Sigmoid colon (tissue), 7 donors: Measurements from ENCODE around the gene NR2F1-AS1. TPM values are rescaled to one million over a fixed set of nuclear protein-coding genes. Genes with fewer than 3 reads are reported as not detected.
A peak's percentile ranks its signal among the peaks of the same experiment; 100 is the strongest.

ENCODE experiments used
- DNase-seq: peaks from one replicate; pipeline ENCODE4 v3.0.0-alpha.2; 2019
- H3K27ac ChIP-seq, 4 donors: fragments of 200-600 bp; sonication (generic); one replicate each; pipeline ENCODE4 v1.5.1; 2016 to 2019; ENCODE audit warnings: mild to moderate bottlenecking in 1 of 4
- H3K27me3 ChIP-seq, 3 donors: fragments of 200-600 bp; sonication (generic); one replicate each; pipeline ENCODE4 v1.5.1; 2019; ENCODE audit warnings: mild to moderate bottlenecking in 1 of 3
- H3K36me3 ChIP-seq, 4 donors: fragments of 200-600 bp; sonication (generic); one replicate each; pipeline ENCODE4 v1.5.1; 2016 to 2019
- H3K4me1 ChIP-seq, 4 donors: fragments of 200-600 bp; sonication (generic); one replicate each; pipeline ENCODE4 v1.5.1; 2017 to 2019
- H3K4me3 ChIP-seq, 4 donors: fragments of 200-600 bp; sonication (generic); one replicate each; pipeline ENCODE4 v1.5.1; 2017 to 2019; ENCODE audit warnings: mild to moderate bottlenecking in 2 of 4, moderate library complexity in 1 of 4
- H3K9me3 ChIP-seq, 4 donors: fragments of 200-600 bp in 3 of 4; sonication (generic) in 3 of 4; one replicate each; pipeline versions ENCODE4 v1.5.1 to v1.6.1; 2013 to 2019
- CTCF ChIP-seq, 4 experiments: fragments of 450-650 bp in 3 of 4; fragments of 200-600 bp in 1 of 4; IDR thresholded peaks; one replicate each; pipeline ENCODE4 v1.5.1; 2016 to 2019; ENCODE audit warnings: antibody characterized with exemption in 4 of 4, mild to moderate bottlenecking in 3 of 4, moderate library complexity in 2 of 4
- EP300 ChIP-seq, 4 donors: sonication (generic); formaldehyde crosslinking; IDR thresholded peaks; one replicate each; pipeline ENCODE4 v1.6.1; 2017; ENCODE audit warnings: antibody characterized with exemption in 4 of 4
- POLR2A ChIP-seq, 2 donors: fragments of 450-650 bp; IDR thresholded peaks; one replicate each; pipeline ENCODE4 v1.6.1; 2016; ENCODE audit warnings: antibody characterized with exemption in 2 of 2, mild to moderate bottlenecking in 2 of 2, moderate library complexity in 2 of 2
- POLR2AphosphoS5 ChIP-seq, 4 donors: sonication (generic); formaldehyde crosslinking; IDR thresholded peaks; one replicate each; pipeline ENCODE4 v1.6.1; 2017; ENCODE audit warnings: antibody characterized with exemption in 4 of 4
- WGBS, 2 donors: extraction: QIAGEN DNeasy Blood & Tissue Kit; methylation state at CpG; one replicate each; pipeline ENCODE4 v1.1.7; 2013; 5-methylcytosine and 5-hydroxymethylcytosine counted together
- intact Hi-C: fragments of 100-400 bp; cut with DNase I; formaldehyde crosslinking; loops from one replicate; pipeline ENCODE4 v1.15.1; 2023
- polyA plus RNA-seq, 3 donors: library from polyadenylated mRNA; stranded (reverse); fragments of 200-250 nt; gene quantifications; one replicate each; pipeline ENCODE4 v1.2.3, GENCODE V29; 2013
- total RNA-seq, 4 donors: library from RNA; depleted of rRNA; stranded (reverse); fragments of >200 nt; gene quantifications; one replicate each; pipeline ENCODE4 v1.1.0, GENCODE V29; 2016
- donor health status: healthy with polysubstance abuse.
- donor health status: Bipolar disorder and iron deficiency.
- donor health status: healthy.

Gene NR2F1-AS1
- total and polyA plus RNA-seq, 7 donors: 1.4 to 15.2 (median 8.9) TPM

DNA sequence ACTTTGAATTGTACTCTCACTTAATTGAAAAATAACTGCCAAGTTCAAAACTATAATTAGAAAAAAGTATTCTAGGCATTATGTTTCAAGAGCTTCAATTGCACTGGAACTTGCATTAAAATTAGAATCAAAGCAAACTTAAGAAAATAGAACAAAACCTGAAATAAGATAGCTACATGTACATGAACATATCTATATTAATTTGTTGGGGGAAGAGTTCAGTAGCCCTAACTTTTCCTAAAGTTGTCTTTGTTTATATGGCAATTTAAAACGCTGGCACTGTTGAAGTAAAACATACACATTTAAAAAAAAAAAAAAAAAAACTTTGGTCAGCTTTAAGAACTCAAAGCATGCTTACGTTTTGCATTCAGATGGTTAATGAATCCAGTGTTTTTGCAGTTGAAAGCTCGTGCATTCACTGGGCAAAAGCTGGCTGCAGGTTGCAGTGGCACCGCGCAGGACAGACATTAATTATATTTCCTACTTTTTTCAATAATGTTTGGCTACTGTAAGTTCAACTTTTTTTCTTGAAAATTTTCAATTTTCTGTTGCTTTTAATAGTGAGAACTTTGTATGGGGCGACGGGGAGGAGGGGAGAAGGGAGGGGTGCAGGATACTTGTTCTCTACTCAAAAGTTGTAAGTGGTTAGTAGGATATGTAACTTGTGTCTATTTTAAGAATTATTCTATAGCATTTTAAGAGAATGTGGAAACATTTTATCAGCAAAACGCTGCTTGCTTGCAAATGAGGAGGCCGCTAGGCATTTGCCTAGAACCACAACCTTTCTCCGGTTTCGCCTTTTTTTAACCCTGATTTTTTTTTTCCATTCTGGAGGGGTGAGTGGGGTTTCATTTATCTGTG lies 5.9 kb upstream of the NR2F1-AS1 start:
- DNase-seq: no peak
- intact Hi-C loops: loop anchor here (10.0 kb wide), 1 partner anchor 528 kb away; a partner anchor contains a TSS
- H3K4me3 ChIP-seq: peak overlapping the region in 3 of 4 donors; percentile 10 to 62 (median 20)
- TF ChIP-seq EP300 (IDR thresholded peaks at IDR 0.05) (no peak), POLR2A (IDR thresholded peaks at IDR 0.05) (no peak), CTCF (IDR thresholded peaks at IDR 0.05) (no peak), POLR2AphosphoS5 (IDR thresholded peaks at IDR 0.05) (no peak)
- WGBS, 2 donors: 41 to 42% methylated on average over 11 of the region's 11 CpGs
- no peaks in the 10 kb centered on the region for H3K36me3 ChIP-seq
- peak overlapping the region in 1 of 4 donors; percentile 90 for H3K27ac ChIP-seq
- H3K4me1 ChIP-seq: peaks cover 0 to 27% (median 22%) of the 10 kb centered on the region in 4 donors
- H3K9me3 ChIP-seq: no peaks in the 10 kb centered on the region
- H3K27me3 ChIP-seq: peaks cover 5 to 64% (median 45%) of the 10 kb centered on the region in 3 donors

GRCh38 chr5:93585767-93586385 lies 4.9 kb upstream of the NR2F1-AS1 start:
- DNase-seq: peak; percentile 68
- H3K4me1 ChIP-seq: peaks cover 0 to 31% (median 26%) of the 10 kb centered on the region in 4 donors
- no peaks in the 10 kb centered on the region for H3K9me3 ChIP-seq
- no peaks in the 10 kb centered on the region for H3K36me3 ChIP-seq
- intact Hi-C loops: loop anchor here (10.0 kb wide), 1 partner anchor 529 kb away; a partner anchor contains a TSS
- no peak for TF ChIP-seq CTCF (IDR thresholded peaks at IDR 0.05)
- TF ChIP-seq EP300 (IDR thresholded peaks at IDR 0.05): no peak
- TF ChIP-seq POLR2A (IDR thresholded peaks at IDR 0.05): no peak
- TF ChIP-seq POLR2AphosphoS5 (IDR thresholded peaks at IDR 0.05): no peak
- H3K4me3 ChIP-seq: peak overlapping the region; percentile 30 to 63 (median 58)
- peaks cover 8 to 73% (median 45%) of the 10 kb centered on the region in 3 donors for H3K27me3 ChIP-seq
- 4 to 9% methylated on average over 13 of the region's 13 CpGs for WGBS, 2 donors
- H3K27ac ChIP-seq: peak overlapping the region; percentile 44 to 90 (median 58)

GRCh38 chr5:93585041-93585766 lies 4.2 kb upstream of the NR2F1-AS1 start:
- intact Hi-C loops: loop anchor here (10.0 kb wide), 1 partner anchor 530 kb away; a partner anchor contains a TSS
- peaks cover 0 to 38% (median 33%) of the 10 kb centered on the region in 4 donors for H3K4me1 ChIP-seq
- DNase-seq: peak; percentile 69
- peak overlapping the region; percentile 44 to 90 (median 69) for H3K27ac ChIP-seq
- H3K27me3 ChIP-seq: peaks cover 9 to 79% (median 45%) of the 10 kb centered on the region in 3 donors
- WGBS, 2 donors: 1 to 2% methylated on average over 70 of the region's 70 CpGs
- TF ChIP-seq POLR2A (IDR thresholded peaks at IDR 0.05) (no peak), POLR2AphosphoS5 (IDR thresholded peaks at IDR 0.05) (no peak), CTCF (IDR thresholded peaks at IDR 0.05) (no peak), EP300 (IDR thresholded peaks at IDR 0.05) (no peak)
- H3K9me3 ChIP-seq: no peaks in the 10 kb centered on the region
- H3K4me3 ChIP-seq: peak overlapping the region; percentile 30 to 63 (median 58)
- H3K36me3 ChIP-seq: no peaks in the 10 kb centered on the region

- Histone ChIP-seq H3K9me3 (no peaks in the 10 kb centered on the region), H3K4me3 (peak overlapping the region; percentile 39 to 63 (median 58)), H3K36me3 (no peaks in the 10 kb centered on the region), H3K27me3 (peaks cover 9 to 85% (median 46%) of the 10 kb centered on the region in 3 donors), H3K4me1 (peaks cover 0 to 44% (median 39%) of the 10 kb centered on the region in 4 donors), H3K27ac (peak overlapping the region; percentile 66 to 90 (median 73))
- WGBS, 2 donors: 1% methylated on average over 46 to 47 of the region's 48 CpGs
- TF ChIP-seq POLR2A (IDR thresholded peaks at IDR 0.05) (no peak), CTCF (IDR thresholded peaks at IDR 0.05) (no peak), POLR2AphosphoS5 (IDR thresholded peaks at IDR 0.05) (no peak), EP300 (IDR thresholded peaks at IDR 0.05) (no peak)
- DNase-seq: no peak
- intact Hi-C loops: loop anchor here (5.0 to 10.0 kb wide), 3 partner anchors 38 to 530 kb away; a partner anchor contains a TSS
Observed at GRCh38 chr5:93584596-93585040, 3.6 kb upstream of the NR2F1-AS1 start.
